DOHH2 (cell line): Measurements from ENCODE around the gene PRRT1.

ENCODE experiments used
- CTCF ChIP-seq: fragments of 200-600 bp; sonication (generic); IDR thresholded peaks from one replicate; pipeline ENCODE4 v1.5.1; 2014; ENCODE audit warnings: antibody characterized with exemption, mild to moderate bottlenecking, low read depth, low read length; ENCODE audit not compliant: poor library complexity, severe bottlenecking
- EZH2phosphoT487 ChIP-seq: fragments of 200-600 bp; sonication (generic); IDR thresholded peaks from 2 replicates; pipeline ENCODE4 v1.6.1; 2017; ENCODE audit warnings: borderline replicate concordance, mild to moderate bottlenecking, antibody characterized with exemption, low read length, moderate library complexity, mixed read lengths

DNA sequence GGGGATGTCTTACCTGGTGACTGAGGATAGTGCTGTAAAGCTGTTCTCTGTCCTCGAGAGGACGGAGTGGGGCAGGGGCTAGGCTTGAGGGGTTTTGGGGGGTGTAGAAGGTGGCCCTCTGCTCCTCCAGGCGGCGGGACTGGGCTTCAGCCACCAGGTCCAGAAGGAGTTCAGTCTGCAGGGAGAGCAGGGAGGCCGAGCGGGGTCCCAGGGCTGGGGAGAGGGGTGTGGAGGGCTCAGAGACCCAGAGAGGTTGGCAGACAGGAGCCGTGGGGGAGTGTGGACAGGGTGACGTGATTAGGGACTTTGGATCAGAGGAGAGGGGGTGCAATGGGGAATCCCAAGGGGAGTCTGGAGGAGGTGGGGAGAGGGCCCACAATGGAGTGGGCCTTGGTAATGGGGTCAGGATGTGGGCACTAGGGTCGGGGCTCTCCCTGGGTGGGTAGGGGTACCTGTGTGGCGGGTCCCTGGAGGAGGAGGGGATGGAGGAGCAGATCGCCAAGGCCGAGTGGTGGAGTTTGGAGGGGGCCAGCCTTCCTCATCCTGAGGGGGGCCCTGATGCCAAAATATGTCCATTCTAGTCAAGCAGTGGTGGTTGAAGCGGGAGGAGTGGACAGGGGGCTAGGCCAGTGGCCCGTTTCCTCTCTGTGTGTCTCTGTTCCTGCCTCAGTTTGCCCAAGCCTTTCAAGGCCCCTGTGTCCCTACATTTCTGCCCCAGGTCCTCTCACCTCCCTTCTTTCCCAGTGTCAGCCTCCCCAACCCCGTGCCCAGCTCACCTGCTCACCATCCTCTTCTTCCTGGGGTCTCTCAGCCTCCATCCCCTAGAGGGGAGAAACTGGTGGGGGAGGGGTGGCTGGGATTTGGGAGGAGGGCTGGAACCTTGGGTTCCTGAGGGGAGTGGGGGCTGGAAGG, 40.2 kb upstream of the PRRT1 start:
- no peak for TF ChIP-seq CTCF
- TF ChIP-seq EZH2phosphoT487 = no peak
